Bone marrow (tissue), 2 donors: ENCODE measurements around the gene MAP2K2.
A peak's percentile ranks its signal among the peaks of the same experiment; 100 is the strongest.
"Not testable (repeated sequence)": the region's sequence is repeated elsewhere in the genome, so short reads cannot be mapped to it uniquely, and the experiment has no call there.

ENCODE experiments used
- DNase-seq, 2 donors: peaks; one replicate each; lab custom pipeline; 2025; lab: John Stamatoyannopoulos, UW

Gene MAP2K2

GRCh38 chr19:4130744-4131438 is 7.0 kb upstream of the MAP2K2 start:
- no peak for DNase-seq

GRCh38 chr19:4129050-4129449 is 5.1 kb upstream of the MAP2K2 start:
- DNase-seq = not testable (repeated sequence)

DNA sequence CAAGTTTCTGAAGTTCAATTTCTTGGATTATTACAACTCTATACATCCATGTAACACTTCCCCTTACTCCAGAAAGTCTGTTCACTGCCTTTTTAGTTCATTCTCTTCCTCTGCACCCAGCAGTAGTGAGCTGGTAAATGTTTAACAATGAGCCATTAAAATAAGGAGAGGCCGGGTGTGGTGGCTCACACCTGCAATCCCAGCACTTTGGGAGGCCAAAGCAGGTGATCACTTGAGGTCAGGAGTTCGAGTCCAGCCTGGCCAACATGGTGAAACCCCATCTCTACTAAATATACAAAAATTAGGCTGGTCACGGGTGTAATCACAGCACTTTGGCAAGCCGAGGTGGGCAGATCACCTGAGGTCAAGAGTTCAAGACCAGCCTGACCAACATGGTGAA is 3.4 kb upstream of the MAP2K2 start:
- not testable (repeated sequence) for DNase-seq

DNA sequence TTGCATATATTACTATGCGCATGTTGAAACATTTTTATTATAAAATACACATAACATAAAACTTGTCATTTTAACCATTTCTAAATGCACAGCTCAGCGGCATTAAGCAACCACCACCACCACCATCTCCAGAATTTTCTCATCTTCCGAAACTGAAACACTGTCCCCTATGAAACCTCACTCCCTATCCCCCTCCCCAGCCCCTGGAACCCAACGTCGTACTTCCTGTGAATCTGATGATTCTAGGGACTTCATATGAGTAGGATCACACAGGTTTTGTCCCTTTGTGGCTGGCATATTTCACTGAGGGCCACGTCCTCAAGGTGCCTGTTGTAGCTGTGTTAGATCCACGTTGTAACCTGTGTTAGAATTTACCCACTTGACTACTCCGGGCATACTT is 716 bp upstream of the MAP2K2 start:
- no peak for DNase-seq

GRCh38 chr19:4122480-4122879 is 1.4 kb downstream of the MAP2K2 start:
- DNase-seq = no peak

GRCh38 chr19:4121815-4122214 is 2.1 kb downstream of the MAP2K2 start:
- no peak for DNase-seq

GRCh38 chr19:4121273-4121612 is 2.7 kb downstream of the MAP2K2 start:
- no peak for DNase-seq

DNA sequence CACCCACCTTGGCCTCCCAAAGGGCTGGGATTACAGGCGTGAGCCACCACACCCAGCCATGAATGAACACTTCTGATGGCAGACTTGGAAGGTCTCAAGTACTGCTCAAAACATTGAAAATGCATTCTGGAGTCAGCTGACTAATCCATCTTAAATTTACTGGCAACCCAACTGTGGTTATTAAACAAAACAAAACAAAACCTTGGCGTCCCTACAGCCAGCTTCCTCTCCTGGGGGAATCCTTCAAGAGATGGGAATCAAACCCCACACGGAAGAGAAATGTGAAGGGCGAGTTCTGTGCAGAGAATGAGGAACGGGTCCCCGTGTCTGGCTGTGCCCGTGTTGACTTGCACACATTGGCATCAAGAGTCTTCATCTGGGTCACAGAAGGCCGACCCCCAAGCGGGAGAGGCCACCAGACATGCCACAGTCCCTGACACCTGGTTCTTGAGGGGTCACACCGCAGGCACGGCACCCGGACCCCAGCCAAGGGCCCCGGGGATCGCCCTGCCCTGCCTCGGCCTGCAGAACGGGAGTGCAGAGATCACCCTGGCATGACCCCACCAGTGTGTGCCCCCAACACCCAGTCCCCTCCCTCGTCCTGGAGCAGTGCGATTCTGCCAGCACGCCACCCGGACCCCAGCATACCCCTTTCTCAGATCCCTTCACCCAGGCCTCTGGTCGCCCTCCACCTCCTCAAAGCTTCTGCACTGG is 3.2 kb downstream of the MAP2K2 start:
- no peak for DNase-seq

DNA sequence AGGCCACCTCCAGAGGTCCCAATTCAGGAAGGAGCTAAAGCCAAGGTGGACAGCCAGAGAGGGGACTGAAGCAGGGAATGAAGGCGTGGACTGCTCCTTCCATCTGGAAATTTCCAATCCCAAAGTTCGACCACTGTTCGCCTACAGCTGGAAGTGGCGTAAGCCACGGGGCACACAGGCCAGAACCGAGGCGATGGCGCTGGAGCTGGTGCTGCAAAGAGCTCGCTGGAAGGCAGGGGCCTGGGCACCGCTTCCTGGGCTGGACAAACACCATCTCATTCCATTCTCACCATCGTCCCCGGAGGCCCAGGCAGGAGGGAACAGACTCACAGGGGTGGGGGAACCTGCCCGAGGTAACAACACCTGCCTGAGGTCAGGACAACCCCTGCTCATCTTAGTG is 4.2 kb downstream of the MAP2K2 start:
- DNase-seq = no peak

DNA sequence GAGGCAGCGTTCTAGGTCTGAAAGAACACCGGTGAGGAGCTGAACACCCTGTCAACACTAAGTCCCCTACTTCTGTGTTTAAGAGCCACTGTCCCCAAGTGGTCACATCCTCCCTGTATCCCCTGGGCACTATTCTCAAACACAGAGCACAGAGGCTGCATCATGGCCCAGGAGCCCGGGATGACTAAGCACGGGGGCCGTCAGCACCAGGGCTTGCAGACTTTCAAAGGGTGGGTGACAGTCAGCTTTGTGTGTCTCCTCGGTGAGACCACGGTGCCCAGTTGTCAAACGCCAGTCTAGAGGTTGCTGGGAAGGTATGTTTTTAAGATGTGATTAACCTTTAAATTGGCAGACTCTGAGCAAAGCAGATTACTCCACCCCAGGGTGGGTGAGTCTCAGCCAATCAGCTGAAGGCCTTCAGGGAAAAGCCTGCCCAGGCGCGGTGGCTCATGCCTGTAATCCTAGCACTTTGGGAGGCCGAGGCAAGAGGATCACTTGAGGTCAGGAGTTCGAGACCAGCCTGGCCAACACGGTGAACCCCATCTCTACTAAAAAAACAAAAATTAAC is 8.0 kb downstream of the MAP2K2 start:
- no peak for DNase-seq

- no peak for DNase-seq
These were observed 8.7 kb downstream of the MAP2K2 start for GRCh38 chr19:4115050-4115817.

- DNase-seq = no peak
These were observed 9.7 kb downstream of the MAP2K2 start for GRCh38 chr19:4114181-4114580.

DNA sequence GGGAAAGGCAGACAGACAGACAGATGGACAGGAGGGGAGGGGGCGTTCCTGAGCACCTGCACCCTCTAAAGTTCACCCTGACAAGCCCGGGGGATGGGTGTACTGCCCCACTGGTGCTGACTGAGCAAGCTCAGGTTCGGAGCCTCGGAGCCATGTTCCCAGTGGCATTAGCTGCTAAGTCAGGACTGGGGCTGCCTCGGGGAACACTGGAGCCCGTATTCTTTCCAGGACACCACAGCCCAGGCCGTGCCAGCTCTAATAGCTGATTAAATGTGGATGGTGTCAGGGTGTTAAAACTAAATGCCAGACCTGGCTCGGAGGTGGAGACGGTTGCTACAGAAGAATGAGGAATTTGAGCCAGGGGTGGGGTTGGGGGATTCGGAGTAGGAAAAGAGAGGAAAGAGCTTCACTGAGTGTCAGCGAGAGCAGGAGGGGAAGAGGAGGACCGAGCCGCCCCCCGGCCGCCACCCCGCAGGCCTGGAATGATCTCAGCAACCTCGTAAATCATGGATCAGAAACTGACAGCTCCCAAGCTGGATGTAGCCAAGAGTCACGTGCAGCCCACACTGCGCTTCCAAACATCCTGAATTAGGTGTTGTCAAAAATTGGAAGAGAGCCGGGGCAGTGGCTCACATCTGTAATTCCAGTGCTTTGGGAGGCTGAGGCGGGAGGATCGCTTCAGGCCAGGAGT is 10.4 kb downstream of the MAP2K2 start:
- no peak for DNase-seq

- DNase-seq = no peak
These were observed 11.6 kb downstream of the MAP2K2 start for GRCh38 chr19:4112367-4112766.

DNA sequence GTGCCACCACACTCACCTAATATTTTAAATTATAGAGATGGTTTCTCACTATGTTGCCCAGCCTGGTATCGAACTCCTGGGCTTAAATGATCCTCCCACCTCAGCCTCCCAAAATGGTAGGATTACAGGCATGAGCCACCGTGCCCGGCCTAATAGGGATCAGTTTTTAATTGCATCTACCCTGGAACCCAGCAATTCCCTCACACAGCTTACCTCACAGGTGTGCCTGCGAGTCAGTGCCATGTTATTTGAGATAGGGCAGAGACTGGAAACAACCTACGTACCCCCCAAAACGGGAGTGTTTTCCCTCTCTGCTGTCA is 14.3 kb downstream of the MAP2K2 start:
- DNase-seq = no peak

DNA sequence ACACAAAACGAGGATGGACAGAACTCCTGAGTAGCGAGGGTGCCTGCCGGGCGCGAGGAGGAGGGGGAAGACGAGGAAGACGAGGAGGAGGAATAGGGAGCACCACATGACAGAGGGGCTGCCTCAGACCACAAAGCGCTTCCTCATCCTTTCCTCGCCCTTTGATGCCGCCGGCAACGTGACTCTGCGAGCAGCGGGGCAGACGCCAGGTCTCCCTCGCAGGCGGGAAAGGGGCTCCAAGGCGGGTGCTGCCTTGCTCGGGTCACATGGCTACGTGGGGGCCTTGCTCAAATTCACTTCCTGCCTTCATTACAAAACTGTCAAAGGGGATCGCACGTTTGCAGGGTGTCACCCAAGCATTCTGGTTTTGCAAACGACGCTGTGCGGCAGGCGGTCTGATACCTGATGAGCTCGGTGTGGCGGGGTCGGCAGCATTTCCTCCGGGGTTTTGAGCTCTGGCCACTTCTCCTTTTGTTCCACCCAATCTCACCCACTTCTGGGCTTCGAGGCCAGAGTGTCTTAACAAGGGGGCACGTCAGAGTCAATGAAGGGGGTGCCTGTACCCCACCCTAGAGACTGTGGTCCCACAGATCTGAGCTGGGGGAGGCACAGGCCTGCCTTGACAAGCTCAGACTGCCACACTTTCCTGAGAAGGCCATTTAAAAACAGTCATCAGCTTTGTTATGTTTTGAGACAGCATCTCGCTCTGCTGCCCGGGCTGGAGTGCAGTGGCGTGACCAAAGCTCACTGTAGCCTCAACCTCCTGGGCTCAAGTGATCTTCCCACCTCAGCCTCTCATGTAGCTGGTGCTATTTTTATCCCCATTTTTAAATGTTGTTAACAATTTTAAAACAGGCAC is 14.9 kb downstream of the MAP2K2 start:
- peak; percentile 14 to 41 for DNase-seq

DNA sequence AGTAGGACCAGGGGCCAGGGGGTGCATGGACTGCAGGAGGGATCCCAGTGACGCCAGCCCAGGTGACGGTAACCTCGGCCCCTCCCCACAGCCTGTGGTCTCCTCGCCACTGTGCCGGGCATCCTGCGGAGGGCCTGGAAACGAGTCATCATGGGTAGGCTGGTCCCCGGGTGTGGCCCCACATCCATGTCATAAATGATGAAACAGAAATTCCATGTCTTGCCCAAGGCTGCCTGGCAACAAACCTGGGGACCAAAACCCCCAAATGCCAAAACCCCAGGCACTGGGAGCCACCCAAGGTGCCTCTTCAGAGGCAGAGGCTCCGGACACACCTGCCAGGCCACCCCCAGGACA is 20.9 kb downstream of the MAP2K2 start:
- no peak for DNase-seq

DNA sequence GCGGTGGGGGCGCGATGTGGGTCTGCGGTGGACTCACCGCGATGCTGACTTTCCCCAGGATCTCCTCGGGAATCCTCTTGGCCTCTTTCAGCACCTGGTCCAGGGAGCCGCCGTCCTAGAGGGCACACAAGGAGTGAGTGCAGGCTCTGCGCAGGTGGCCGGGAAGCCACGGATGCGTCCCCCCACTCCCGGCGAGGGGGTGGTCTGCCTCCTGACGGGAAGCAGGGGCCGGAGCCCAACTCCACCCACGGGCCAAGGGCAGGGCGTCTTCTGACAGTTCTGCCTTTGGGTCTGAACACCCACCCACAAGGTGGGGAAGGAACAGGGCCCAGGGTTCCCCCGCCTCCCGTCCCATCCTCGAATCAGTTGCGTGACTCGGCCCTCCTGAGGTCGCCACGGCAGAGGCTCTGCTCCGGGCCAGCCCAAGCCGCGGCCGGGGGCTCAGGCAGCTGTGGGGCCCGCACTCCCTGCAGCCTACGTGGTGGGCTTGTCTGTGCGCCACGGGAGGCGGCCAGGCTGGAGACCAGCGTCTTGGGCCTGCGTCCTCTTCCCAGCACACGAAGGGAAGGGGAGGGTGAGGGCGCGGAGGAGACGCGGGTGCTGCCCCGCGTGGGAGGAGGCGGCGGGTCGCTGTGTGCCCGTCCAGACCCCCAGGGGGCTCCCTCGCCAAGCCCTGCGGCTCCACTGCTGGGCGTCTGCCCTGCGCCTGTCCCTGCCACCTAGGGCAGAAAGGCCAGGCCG is 21.4 kb downstream of the MAP2K2 start:
- no peak for DNase-seq

GRCh38 chr19:4101496-4101770 is 22.5 kb downstream of the MAP2K2 start:
- DNase-seq = no peak

DNA sequence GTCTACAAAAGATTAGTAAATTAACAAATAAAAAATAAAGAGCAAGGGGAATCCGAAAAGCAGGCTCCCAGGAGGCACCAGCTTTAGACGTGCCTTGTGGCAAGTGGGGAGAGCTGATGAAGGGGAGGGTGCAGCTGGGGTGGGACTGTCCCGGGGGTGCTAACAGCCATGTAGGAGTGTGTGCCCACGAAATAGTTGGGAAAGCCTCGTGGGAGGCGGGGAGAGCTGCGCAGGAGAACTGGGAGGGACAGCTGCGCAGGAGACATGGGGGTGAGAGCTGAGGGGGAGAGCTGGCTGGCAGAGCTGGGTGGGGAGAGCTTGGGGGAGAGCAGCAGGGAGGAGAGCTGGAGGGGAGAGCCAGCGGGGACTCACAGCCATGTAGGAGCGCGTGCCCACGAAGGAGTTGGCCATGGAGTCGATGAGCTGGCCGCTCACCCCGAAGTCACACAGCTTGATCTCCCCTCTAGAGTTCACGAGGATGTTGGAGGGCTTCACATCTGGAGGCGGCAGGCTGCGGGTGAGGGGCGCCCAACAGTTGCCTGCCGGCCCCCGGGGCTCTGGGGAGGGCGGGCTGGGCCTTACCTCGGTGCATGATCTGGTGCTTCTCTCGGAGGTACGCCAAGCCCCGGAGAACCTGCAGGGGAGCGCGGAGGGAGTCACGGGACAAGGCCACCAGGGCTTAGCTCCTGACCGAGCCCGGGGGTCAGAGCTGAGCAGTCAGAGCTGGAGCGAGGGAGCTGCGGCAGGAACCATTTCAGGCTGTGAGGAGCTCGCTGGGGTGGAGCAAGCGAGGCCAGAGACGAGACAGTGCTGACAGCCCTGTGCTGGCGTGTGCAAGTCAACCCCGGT is 23.1 kb downstream of the MAP2K2 start:
- DNase-seq = no peak
